ENCODE results near the gene HIPK1. TPM values are rescaled to one million over a fixed set of nuclear protein-coding genes. Genes with fewer than 3 reads are reported as not detected.

HIPK1 gene
- total and polyA plus RNA-seq, 2 of the 13 experiments (the other 11 are each of a cell fraction or from before 2014, with no cell fraction given), result 20.8 to 33.4 TPM

DNA sequence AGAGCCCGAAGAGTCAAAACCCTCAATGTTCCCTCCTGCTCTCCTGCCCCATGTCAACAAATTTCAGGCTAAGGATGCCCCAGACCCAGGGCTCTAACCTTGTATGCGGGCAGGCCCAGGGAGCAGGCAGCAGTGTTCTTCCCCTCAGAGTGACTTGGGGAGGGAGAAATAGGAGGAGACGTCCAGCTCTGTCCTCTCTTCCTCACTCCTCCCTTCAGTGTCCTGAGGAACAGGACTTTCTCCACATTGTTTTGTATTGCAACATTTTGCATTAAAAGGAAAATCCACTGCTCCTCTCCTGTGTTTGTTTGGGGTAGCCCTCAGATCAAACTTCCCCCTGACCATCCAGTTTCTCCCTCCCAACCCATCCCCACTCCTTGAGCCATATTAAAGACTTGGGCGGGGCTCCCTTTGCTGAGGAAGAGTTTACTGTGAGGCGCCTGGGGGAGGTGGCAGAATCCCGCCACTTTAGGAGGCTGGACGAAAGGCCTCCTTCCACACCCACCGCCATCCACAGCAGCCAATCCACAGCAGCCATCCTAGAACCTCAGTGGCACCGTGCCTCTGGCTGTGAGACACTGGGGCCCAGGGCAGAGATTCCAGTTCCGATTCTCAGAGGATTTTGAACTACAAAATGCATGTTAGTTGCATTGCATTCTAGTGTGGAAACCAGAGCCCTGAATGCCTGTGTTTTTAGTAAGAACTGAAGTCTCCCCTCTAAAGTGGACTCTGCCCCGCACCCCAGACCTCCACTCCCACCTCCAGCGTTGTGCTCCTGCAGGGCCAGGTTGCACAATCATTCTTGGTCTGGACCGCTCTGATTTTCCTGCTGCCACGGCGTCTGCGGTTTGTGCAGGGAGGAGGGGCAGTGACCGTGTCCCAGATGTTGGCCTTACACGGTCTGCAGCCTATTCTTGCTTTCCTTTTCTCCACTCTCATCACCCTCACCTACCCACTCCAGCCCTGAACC is 53.1 kb downstream of the HIPK1 start (continued):
- TF ChIP-seq, protein P1, sequence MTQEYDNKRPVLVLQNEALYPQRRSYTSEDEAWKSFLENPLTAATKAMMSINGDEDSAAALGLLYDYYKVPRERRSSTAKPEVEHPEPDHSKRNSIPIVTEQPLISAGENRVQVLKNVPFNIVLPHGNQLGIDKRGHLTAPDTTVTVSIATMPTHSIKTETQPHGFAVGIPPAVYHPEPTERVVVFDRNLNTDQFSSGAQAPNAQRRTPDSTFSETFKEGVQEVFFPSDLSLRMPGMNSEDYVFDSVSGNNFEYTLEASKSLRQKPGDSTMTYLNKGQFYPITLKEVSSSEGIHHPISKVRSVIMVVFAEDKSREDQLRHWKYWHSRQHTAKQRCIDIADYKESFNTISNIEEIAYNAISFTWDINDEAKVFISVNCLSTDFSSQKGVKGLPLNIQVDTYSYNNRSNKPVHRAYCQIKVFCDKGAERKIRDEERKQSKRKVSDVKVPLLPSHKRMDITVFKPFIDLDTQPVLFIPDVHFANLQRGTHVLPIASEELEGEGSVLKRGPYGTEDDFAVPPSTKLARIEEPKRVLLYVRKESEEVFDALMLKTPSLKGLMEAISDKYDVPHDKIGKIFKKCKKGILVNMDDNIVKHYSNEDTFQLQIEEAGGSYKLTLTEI (CRISPR knock-in tag; conservative IDR thresholded peaks at IDR 0.05), result no peak
- TF ChIP-seq, protein P2, sequence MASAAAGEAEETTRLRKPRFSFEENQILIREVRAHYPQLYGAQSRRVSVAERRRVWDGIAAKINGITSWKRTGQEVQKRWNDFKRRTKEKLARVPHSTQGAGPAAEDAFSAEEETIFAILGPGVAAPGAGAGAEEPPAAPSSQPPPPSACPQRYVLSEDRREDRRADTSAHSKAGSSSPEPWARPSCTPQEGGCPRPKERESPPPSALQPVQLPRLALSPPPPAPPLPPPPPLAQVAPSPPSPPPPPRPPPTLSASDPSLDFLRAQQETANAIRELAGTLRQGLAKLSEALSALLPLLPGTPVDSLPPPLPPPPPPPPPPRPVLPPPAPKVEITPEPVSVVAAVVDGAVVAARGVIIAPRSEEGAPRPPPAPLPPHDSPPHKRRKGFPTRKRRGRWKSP (CRISPR knock-in tag; IDR thresholded peaks at IDR 0.05), result no peak
- no peak for TF ChIP-seq ZNF329 (CRISPR knock-in tag; IDR thresholded peaks at IDR 0.05; ENCODE audit: low read depth)
- TF ChIP-seq PCBP1 (IDR thresholded peaks at IDR 0.05; ENCODE audit: borderline replicate concordance, low read depth, low read length), result no peak
- TF ChIP-seq, protein P3, sequence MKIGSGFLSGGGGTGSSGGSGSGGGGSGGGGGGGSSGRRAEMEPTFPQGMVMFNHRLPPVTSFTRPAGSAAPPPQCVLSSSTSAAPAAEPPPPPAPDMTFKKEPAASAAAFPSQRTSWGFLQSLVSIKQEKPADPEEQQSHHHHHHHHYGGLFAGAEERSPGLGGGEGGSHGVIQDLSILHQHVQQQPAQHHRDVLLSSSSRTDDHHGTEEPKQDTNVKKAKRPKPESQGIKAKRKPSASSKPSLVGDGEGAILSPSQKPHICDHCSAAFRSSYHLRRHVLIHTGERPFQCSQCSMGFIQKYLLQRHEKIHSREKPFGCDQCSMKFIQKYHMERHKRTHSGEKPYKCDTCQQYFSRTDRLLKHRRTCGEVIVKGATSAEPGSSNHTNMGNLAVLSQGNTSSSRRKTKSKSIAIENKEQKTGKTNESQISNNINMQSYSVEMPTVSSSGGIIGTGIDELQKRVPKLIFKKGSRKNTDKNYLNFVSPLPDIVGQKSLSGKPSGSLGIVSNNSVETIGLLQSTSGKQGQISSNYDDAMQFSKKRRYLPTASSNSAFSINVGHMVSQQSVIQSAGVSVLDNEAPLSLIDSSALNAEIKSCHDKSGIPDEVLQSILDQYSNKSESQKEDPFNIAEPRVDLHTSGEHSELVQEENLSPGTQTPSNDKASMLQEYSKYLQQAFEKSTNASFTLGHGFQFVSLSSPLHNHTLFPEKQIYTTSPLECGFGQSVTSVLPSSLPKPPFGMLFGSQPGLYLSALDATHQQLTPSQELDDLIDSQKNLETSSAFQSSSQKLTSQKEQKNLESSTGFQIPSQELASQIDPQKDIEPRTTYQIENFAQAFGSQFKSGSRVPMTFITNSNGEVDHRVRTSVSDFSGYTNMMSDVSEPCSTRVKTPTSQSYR (CRISPR knock-in tag; IDR thresholded peaks at IDR 0.05; ENCODE audit: borderline replicate concordance), result peak; percentile 73; the same call in 1 of the 2 replicates
- TF ChIP-seq DBP (CRISPR knock-in tag; IDR thresholded peaks at IDR 0.05; ENCODE audit: not compliant biosample characterization), result no peak
- no peak for TF ChIP-seq SNAI1 (CRISPR knock-in tag; IDR thresholded peaks at IDR 0.05; ENCODE audit: borderline replicate concordance)
- TF ChIP-seq FOXK1 (CRISPR knock-in tag; IDR thresholded peaks at IDR 0.05; ENCODE audit: borderline replicate concordance, low read depth), result no peak
- no peak for TF ChIP-seq SRF (IDR thresholded peaks at IDR 0.05; ENCODE audit: low read depth, low read length)
- TF ChIP-seq EEA1 (CRISPR knock-in tag; IDR thresholded peaks at IDR 0.05; ENCODE audit: borderline replicate concordance), result no peak
- no peak for TF ChIP-seq ZNF780A (CRISPR knock-in tag; IDR thresholded peaks at IDR 0.05)
- no peak for TF ChIP-seq ZNF652 (CRISPR knock-in tag; IDR thresholded peaks at IDR 0.05; ENCODE audit: borderline replicate concordance, low read depth)
- no peak for TF ChIP-seq ZNF17 (CRISPR knock-in tag; IDR thresholded peaks at IDR 0.05)
- TF ChIP-seq, protein P4, sequence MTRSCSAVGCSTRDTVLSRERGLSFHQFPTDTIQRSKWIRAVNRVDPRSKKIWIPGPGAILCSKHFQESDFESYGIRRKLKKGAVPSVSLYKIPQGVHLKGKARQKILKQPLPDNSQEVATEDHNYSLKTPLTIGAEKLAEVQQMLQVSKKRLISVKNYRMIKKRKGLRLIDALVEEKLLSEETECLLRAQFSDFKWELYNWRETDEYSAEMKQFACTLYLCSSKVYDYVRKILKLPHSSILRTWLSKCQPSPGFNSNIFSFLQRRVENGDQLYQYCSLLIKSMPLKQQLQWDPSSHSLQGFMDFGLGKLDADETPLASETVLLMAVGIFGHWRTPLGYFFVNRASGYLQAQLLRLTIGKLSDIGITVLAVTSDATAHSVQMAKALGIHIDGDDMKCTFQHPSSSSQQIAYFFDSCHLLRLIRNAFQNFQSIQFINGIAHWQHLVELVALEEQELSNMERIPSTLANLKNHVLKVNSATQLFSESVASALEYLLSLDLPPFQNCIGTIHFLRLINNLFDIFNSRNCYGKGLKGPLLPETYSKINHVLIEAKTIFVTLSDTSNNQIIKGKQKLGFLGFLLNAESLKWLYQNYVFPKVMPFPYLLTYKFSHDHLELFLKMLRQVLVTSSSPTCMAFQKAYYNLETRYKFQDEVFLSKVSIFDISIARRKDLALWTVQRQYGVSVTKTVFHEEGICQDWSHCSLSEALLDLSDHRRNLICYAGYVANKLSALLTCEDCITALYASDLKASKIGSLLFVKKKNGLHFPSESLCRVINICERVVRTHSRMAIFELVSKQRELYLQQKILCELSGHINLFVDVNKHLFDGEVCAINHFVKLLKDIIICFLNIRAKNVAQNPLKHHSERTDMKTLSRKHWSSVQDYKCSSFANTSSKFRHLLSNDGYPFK (CRISPR knock-in tag; IDR thresholded peaks at IDR 0.05; ENCODE audit: borderline replicate concordance), result no peak
- TF ChIP-seq ZNF160 (CRISPR knock-in tag; IDR thresholded peaks at IDR 0.05), result no peak
- TF ChIP-seq, protein P5, sequence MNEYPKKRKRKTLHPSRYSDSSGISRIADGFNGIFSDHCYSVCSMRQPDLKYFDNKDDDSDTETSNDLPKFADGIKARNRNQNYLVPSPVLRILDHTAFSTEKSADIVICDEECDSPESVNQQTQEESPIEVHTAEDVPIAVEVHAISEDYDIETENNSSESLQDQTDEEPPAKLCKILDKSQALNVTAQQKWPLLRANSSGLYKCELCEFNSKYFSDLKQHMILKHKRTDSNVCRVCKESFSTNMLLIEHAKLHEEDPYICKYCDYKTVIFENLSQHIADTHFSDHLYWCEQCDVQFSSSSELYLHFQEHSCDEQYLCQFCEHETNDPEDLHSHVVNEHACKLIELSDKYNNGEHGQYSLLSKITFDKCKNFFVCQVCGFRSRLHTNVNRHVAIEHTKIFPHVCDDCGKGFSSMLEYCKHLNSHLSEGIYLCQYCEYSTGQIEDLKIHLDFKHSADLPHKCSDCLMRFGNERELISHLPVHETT (CRISPR knock-in tag; conservative IDR thresholded peaks at IDR 0.05), result no peak
